Mesodermal cell (in vitro differentiated cells): ENCODE results near the gene COPZ1.

Source experiments
- H3K27ac ChIP-seq: 2 replicates; pipeline ENCODE4 v1.7.0; 2013; ENCODE audit warnings: mild to moderate bottlenecking, low read depth, low read length, moderate library complexity; ENCODE audit not compliant: severe bottlenecking
- H3K36me3 ChIP-seq: 2 replicates; pipeline ENCODE4 v1.7.1; 2013; ENCODE audit warnings: mild to moderate bottlenecking, low read length, moderate library complexity; ENCODE audit not compliant: control insufficient read depth, insufficient read depth
- H3K4me1 ChIP-seq: one replicate; pipeline ENCODE4 v1.7.1; 2013; ENCODE audit warnings: mild to moderate bottlenecking, low read length; ENCODE audit not compliant: insufficient read depth, control insufficient read depth, poor library complexity, severe bottlenecking
- H3K4me3 ChIP-seq: 2 replicates; pipeline ENCODE4 v1.7.0; 2013; ENCODE audit warnings: low read length, control low read depth, mild to moderate bottlenecking; ENCODE audit not compliant: insufficient read depth, poor library complexity, severe bottlenecking; ENCODE audit errors: extremely low read depth
- H3K9me3 ChIP-seq: 2 replicates; pipeline ENCODE4 v1.7.1; 2013; ENCODE audit warnings: mild to moderate bottlenecking, low read length, moderate library complexity; ENCODE audit not compliant: control insufficient read depth
- WGBS, 2 experiments: methylation state at CpG; one replicate each; pipeline ENCODE4 v1.1.5; 2013; ENCODE audit warnings: missing lambda C conversion rate in 2 of 2; ENCODE audit not compliant: insufficient coverage in 2 of 2; 5-methylcytosine and 5-hydroxymethylcytosine counted together

Gene COPZ1

GRCh38 chr12:54360717-54361456 lies 36.0 kb downstream of the COPZ1 start:
- Histone ChIP-seq H3K36me3 (no peaks in the 10 kb centered on the region), H3K4me3 (no peak overlapping the region), H3K4me1 (peaks cover 37% of the 10 kb centered on the region), H3K9me3 (no peaks in the 10 kb centered on the region), H3K27ac (peak overlapping the region; percentile 92)
- 46 to 61% methylated on average over 2 to 9 of the region's 16 CpGs for WGBS, 2 experiments

GRCh38 chr12:54363047-54363446 lies 38.1 kb downstream of the COPZ1 start:
- 87 to 92% methylated on average over 8 of the region's 8 CpGs for WGBS, 2 experiments
- Histone ChIP-seq H3K4me3 (no peak overlapping the region), H3K36me3 (no peaks in the 10 kb centered on the region), H3K9me3 (no peaks in the 10 kb centered on the region), H3K27ac (no peak overlapping the region), H3K4me1 (peaks cover 21% of the 10 kb centered on the region)

GRCh38 chr12:54363618-54364017 lies 38.7 kb downstream of the COPZ1 start:
- Histone ChIP-seq H3K36me3 (no peaks in the 10 kb centered on the region), H3K27ac (no peak overlapping the region), H3K4me1 (peaks cover 26% of the 10 kb centered on the region), H3K4me3 (no peak overlapping the region), H3K9me3 (no peaks in the 10 kb centered on the region)
- WGBS, 2 experiments, result 80% methylated on average over 2 to 3 of the region's 6 CpGs

- 91 to 92% methylated on average over 2 to 4 of the region's 4 CpGs for whole genome bisulfite sequencing, 2 experiments
These were observed 39.5 kb downstream of the COPZ1 start, which contains the start of gene GPR84 for GRCh38 chr12:54364413-54364812. Gene GPR84 (minus strand): TSS chr12:54364486. CDS start chr12:54363851, 635 bp downstream.

GRCh38 chr12:54368025-54368708 lies 43.2 kb downstream of the COPZ1 start:
- Histone ChIP-seq H3K4me3 (no peak overlapping the region), H3K4me1 (peaks cover 25% of the 10 kb centered on the region), H3K36me3 (peaks cover 16% of the 10 kb centered on the region), H3K27ac (no peak overlapping the region), H3K9me3 (no peaks in the 10 kb centered on the region)
- 7 to 14% methylated on average over 3 of the region's 5 CpGs for WGBS, 2 experiments

More at GRCh38 chr12:54364413-54364812, 39.5 kb downstream of the COPZ1 start, which contains the start of gene GPR84:
- Histone ChIP-seq H3K36me3 (no peaks in the 10 kb centered on the region), H3K27ac (no peak within 1 kb of the TSS), H3K9me3 (no peaks in the 10 kb centered on the region), H3K4me1 (peaks cover 33% of the 10 kb centered on the region), H3K4me3 (no peak within 1 kb of the TSS)

GRCh38 chr12:54368709-54369596 lies 44.0 kb downstream of the COPZ1 start:
- H3K27ac ChIP-seq, result no peak overlapping the region
- WGBS, 2 experiments, result 35 to 38% methylated on average over 29 to 38 of the region's 40 CpGs

GRCh38 chr12:54369597-54370131 lies 44.7 kb downstream of the COPZ1 start:
- 55 to 66% methylated on average over 11 to 16 of the region's 21 CpGs for WGBS, 2 experiments
- peaks cover 16% of the 10 kb centered on the region for H3K36me3 ChIP-seq
- no peak overlapping the region for H3K27ac ChIP-seq

More at GRCh38 chr12:54368709-54369596, 44.0 kb downstream of the COPZ1 start:
- H3K4me3 ChIP-seq, result no peak overlapping the region
- H3K9me3 ChIP-seq, result no peaks in the 10 kb centered on the region
- H3K4me1 ChIP-seq, result peaks cover 25% of the 10 kb centered on the region
- peaks cover 16% of the 10 kb centered on the region for H3K36me3 ChIP-seq

GRCh38 chr12:54370171-54370730 lies 45.3 kb downstream of the COPZ1 start:
- H3K27ac ChIP-seq, result no peak overlapping the region
- no peaks in the 10 kb centered on the region for H3K9me3 ChIP-seq
- peak overlapping the region; percentile 2 for H3K4me3 ChIP-seq
- H3K4me1 ChIP-seq, result peaks cover 30% of the 10 kb centered on the region
- WGBS, 2 experiments, result 6 to 21% methylated on average over 24 to 28 of the region's 44 CpGs
- peaks cover 16% of the 10 kb centered on the region for H3K36me3 ChIP-seq

More at GRCh38 chr12:54369597-54370131, 44.7 kb downstream of the COPZ1 start:
- Histone ChIP-seq H3K4me3 (peak overlapping the region; percentile 2), H3K9me3 (no peaks in the 10 kb centered on the region), H3K4me1 (peaks cover 25% of the 10 kb centered on the region)

GRCh38 chr12:54371328-54372112 lies 46.6 kb downstream of the COPZ1 start:
- WGBS, 2 experiments, result 91 to 97% methylated on average over 1 to 3 of the region's 5 CpGs
- no peak overlapping the region for H3K4me3 ChIP-seq

More at GRCh38 chr12:54371328-54372112, 46.6 kb downstream of the COPZ1 start:
- Histone ChIP-seq H3K36me3 (peaks cover 21% of the 10 kb centered on the region), H3K4me1 (peaks cover 30% of the 10 kb centered on the region), H3K27ac (no peak overlapping the region), H3K9me3 (no peaks in the 10 kb centered on the region)
